ENCODE results near the gene PRIM2.

- TF ChIP-seq CTCF (IDR thresholded peaks at IDR 0.05), result no peak
- TF ChIP-seq REST (IDR thresholded peaks at IDR 0.05; ENCODE audit: insufficient read depth in 1 of 2, low read depth in 2 of 2, low read length in 1 of 2), result no peak
These were observed 42.0 kb upstream of the PRIM2 start for GRCh38 chr6:57275384-57275783.

All from Panc1 (cell line).